ENCODE data around the gene PABPC1L. TPM values are rescaled to one million over a fixed set of nuclear protein-coding genes. Genes with fewer than 3 reads are reported as not detected.

The PABPC1L gene
- total and polyA plus RNA-seq, 3 experiments from 2014 or later: 1.3 to 61.4 (median 61.1) TPM

- Mint-ChIP-seq H3K4me1 (peaks cover 34 to 50% (median 39%) of the 10 kb centered on the region in 3 donors), H3K4me3 (no peak overlapping the region), H3K27me3 (no peaks in the 10 kb centered on the region), H3K36me3 (peaks cover 8 to 89% (median 19%) of the 10 kb centered on the region in 3 donors), H3K9me3 (no peaks in the 10 kb centered on the region), H3K27ac (peak overlapping the region in 1 of 8 donors; percentile 2)
- Histone ChIP-seq H3K9me3 (ENCODE audit: low read length) (no peaks in the 10 kb centered on the region), H3K36me3 (ENCODE audit: insufficient read depth, low read length) (peaks cover 57% of the 10 kb centered on the region), H3K4me1 (ENCODE audit: insufficient read depth, low read length) (peaks cover 20% of the 10 kb centered on the region), H3K27me3 (ENCODE audit: insufficient read depth, low read length, poor library complexity, severe bottlenecking) (no peaks in the 10 kb centered on the region), H3K4me3 (ENCODE audit: low read length) (no peak overlapping the region), H3K27ac (ENCODE audit: low read depth, low read length) (no peak overlapping the region)
- CTCF ChIA-PET: no interaction called here
- POLR2A ChIA-PET: no interaction called here
- DNase-seq: no peak
These were observed 5.5 kb upstream of the PABPC1L start for GRCh38 chr20:44904377-44904776.

GRCh38 chr20:44908987-44909871, 631 bp upstream of the PABPC1L start:
- H3K4me3 Mint-ChIP-seq: peak overlapping the region; percentile 77 to 92 (median 86)
- no peak for DNase-seq
- H3K27ac Mint-ChIP-seq: peak overlapping the region; percentile 34 to 82 (median 59)
- Histone ChIP-seq H3K4me3 (ENCODE audit: low read length) (peak overlapping the region; percentile 70), H3K4me1 (ENCODE audit: insufficient read depth, low read length) (peaks cover 15% of the 10 kb centered on the region), H3K27ac (ENCODE audit: low read depth, low read length) (no peak overlapping the region), H3K36me3 (ENCODE audit: insufficient read depth, low read length) (peaks cover 29% of the 10 kb centered on the region), H3K27me3 (ENCODE audit: insufficient read depth, low read length, poor library complexity, severe bottlenecking) (no peaks in the 10 kb centered on the region), H3K9me3 (ENCODE audit: low read length) (no peaks in the 10 kb centered on the region)
- no peaks in the 10 kb centered on the region for H3K27me3 Mint-ChIP-seq
- H3K36me3 Mint-ChIP-seq: peaks cover 3 to 56% (median 8%) of the 10 kb centered on the region in 3 donors
- POLR2A ChIA-PET: interaction anchor here (1.2 to 1.7 kb wide), 2 partner anchors 17 to 24 kb away, joined by 5 to 8 read pairs; partner anchors contain the start of gene YWHAB
- peaks cover 11 to 34% (median 16%) of the 10 kb centered on the region in 3 donors for H3K4me1 Mint-ChIP-seq
- no peaks in the 10 kb centered on the region for H3K9me3 Mint-ChIP-seq
- CTCF ChIA-PET: interaction anchor here (0.6 to 1.2 kb wide), 3 partner anchors 13 to 46 kb away, joined by 3 to 5 read pairs (median 5); no protein-coding TSS in a partner anchor

- peaks cover 0 to 48% (median 4%) of the 10 kb centered on the region in 3 donors for H3K36me3 Mint-ChIP-seq
- peak overlapping the region; percentile 83 to 92 (median 86) for H3K4me3 Mint-ChIP-seq
- peaks cover 0 to 1% of the 10 kb centered on the region in 2 donors for H3K27me3 Mint-ChIP-seq
- Histone ChIP-seq H3K27ac (ENCODE audit: low read depth, low read length) (peak overlapping the region; percentile 56), H3K9me3 (ENCODE audit: low read length) (no peaks in the 10 kb centered on the region), H3K4me3 (ENCODE audit: low read length) (peak overlapping the region; percentile 70), H3K4me1 (ENCODE audit: insufficient read depth, low read length) (peaks cover 19% of the 10 kb centered on the region), H3K27me3 (ENCODE audit: insufficient read depth, low read length, poor library complexity, severe bottlenecking) (no peaks in the 10 kb centered on the region), H3K36me3 (ENCODE audit: insufficient read depth, low read length) (peaks cover 16% of the 10 kb centered on the region)
- ChIA-PET POLR2A (no interaction called here), CTCF (interaction anchor here (0.8 kb wide), 1 partner anchor 86 kb away, joined by 3 read pairs; no protein-coding TSS in a partner anchor)
- no peaks in the 10 kb centered on the region for H3K9me3 Mint-ChIP-seq
- no peak for DNase-seq
- H3K4me1 Mint-ChIP-seq: peaks cover 20 to 41% (median 22%) of the 10 kb centered on the region in 3 donors
- H3K27ac Mint-ChIP-seq: peak overlapping the region in 3 of 8 donors; percentile 10 to 46 (median 27)
These were observed 916 bp downstream of the PABPC1L start for GRCh38 chr20:44910690-44911262.

GRCh38 chr20:44911264-44911921, 1.5 kb downstream of the PABPC1L start:
- peak overlapping the region; percentile 19 to 67 (median 47) for H3K4me3 Mint-ChIP-seq
- H3K36me3 ChIP-seq (ENCODE audit: insufficient read depth, low read length): peaks cover 10% of the 10 kb centered on the region
- H3K4me1 ChIP-seq (ENCODE audit: insufficient read depth, low read length): peaks cover 19% of the 10 kb centered on the region
- DNase-seq: peak in 3 of 5 donors; percentile 14 to 59 (median 34)
- H3K27me3 Mint-ChIP-seq: peaks cover 0 to 1% of the 10 kb centered on the region in 2 donors
- peak overlapping the region in 3 of 8 donors; percentile 24 to 73 (median 48) for H3K27ac Mint-ChIP-seq
- CTCF ChIA-PET: interaction anchor here (0.8 kb wide), 1 partner anchor 86 kb away, joined by 3 read pairs; no protein-coding TSS in a partner anchor
- peaks cover 20 to 41% (median 22%) of the 10 kb centered on the region in 3 donors for H3K4me1 Mint-ChIP-seq
- no peaks in the 10 kb centered on the region for H3K9me3 ChIP-seq (ENCODE audit: low read length)
- H3K36me3 Mint-ChIP-seq: peaks cover 0 to 43% (median 4%) of the 10 kb centered on the region in 3 donors
- H3K9me3 Mint-ChIP-seq: no peaks in the 10 kb centered on the region
- no peak overlapping the region for H3K4me3 ChIP-seq (ENCODE audit: low read length)
- H3K27me3 ChIP-seq (ENCODE audit: insufficient read depth, low read length, poor library complexity, severe bottlenecking): no peaks in the 10 kb centered on the region
- POLR2A ChIA-PET: no interaction called here
- H3K27ac ChIP-seq (ENCODE audit: low read depth, low read length): no peak overlapping the region

- Histone ChIP-seq H3K4me3 (ENCODE audit: low read length) (no peak overlapping the region), H3K36me3 (ENCODE audit: insufficient read depth, low read length) (peaks cover 3% of the 10 kb centered on the region), H3K27ac (ENCODE audit: low read depth, low read length) (no peak overlapping the region), H3K27me3 (ENCODE audit: insufficient read depth, low read length, poor library complexity, severe bottlenecking) (no peaks in the 10 kb centered on the region), H3K9me3 (ENCODE audit: low read length) (no peaks in the 10 kb centered on the region), H3K4me1 (ENCODE audit: insufficient read depth, low read length) (peaks cover 19% of the 10 kb centered on the region)
- Mint-ChIP-seq H3K36me3 (peaks cover 0 to 42% (median 4%) of the 10 kb centered on the region in 3 donors), H3K4me3 (peak overlapping the region in 5 of 7 donors; percentile 19 to 63 (median 36)), H3K9me3 (no peaks in the 10 kb centered on the region), H3K27me3 (peaks cover 0 to 1% of the 10 kb centered on the region in 2 donors), H3K4me1 (peaks cover 20 to 41% (median 22%) of the 10 kb centered on the region in 3 donors), H3K27ac (peak overlapping the region in 2 of 8 donors; percentile 29 to 36)
- ChIA-PET POLR2A (no interaction called here), CTCF (no interaction called here)
- no peak for DNase-seq
These were observed 2.3 kb downstream of the PABPC1L start for GRCh38 chr20:44912189-44912588.

GRCh38 chr20:44914924-44915323, 5.1 kb downstream of the PABPC1L start:
- ChIA-PET POLR2A (no interaction called here), CTCF (interaction anchor here (1.4 kb wide), 1 partner anchor 13 kb away, joined by 3 read pairs; no protein-coding TSS in a partner anchor)
- H3K9me3 ChIP-seq (ENCODE audit: low read length): no peaks in the 10 kb centered on the region
- H3K27ac Mint-ChIP-seq: peak overlapping the region in 2 of 8 donors; percentile 1 to 83
- peaks cover 11% of the 10 kb centered on the region for H3K4me1 ChIP-seq (ENCODE audit: insufficient read depth, low read length)
- H3K4me3 Mint-ChIP-seq: no peak overlapping the region
- H3K27me3 Mint-ChIP-seq: peaks cover 0 to 1% of the 10 kb centered on the region in 2 donors
- no peak overlapping the region for H3K4me3 ChIP-seq (ENCODE audit: low read length)
- DNase-seq: no peak
- H3K9me3 Mint-ChIP-seq: no peaks in the 10 kb centered on the region
- H3K27ac ChIP-seq (ENCODE audit: low read depth, low read length): no peak overlapping the region
- peaks cover 0 to 37% (median 5%) of the 10 kb centered on the region in 3 donors for H3K36me3 Mint-ChIP-seq
- peaks cover 9 to 28% (median 10%) of the 10 kb centered on the region in 3 donors for H3K4me1 Mint-ChIP-seq
- H3K27me3 ChIP-seq (ENCODE audit: insufficient read depth, low read length, poor library complexity, severe bottlenecking): no peaks in the 10 kb centered on the region
- H3K36me3 ChIP-seq (ENCODE audit: insufficient read depth, low read length): no peaks in the 10 kb centered on the region

GRCh38 chr20:44916586-44916985, 6.7 kb downstream of the PABPC1L start:
- no peak for DNase-seq
- Mint-ChIP-seq H3K9me3 (no peaks in the 10 kb centered on the region), H3K4me1 (peaks cover 8 to 15% (median 9%) of the 10 kb centered on the region in 3 donors), H3K36me3 (peaks cover 0 to 39% (median 5%) of the 10 kb centered on the region in 3 donors), H3K27me3 (peaks cover 0 to 1% of the 10 kb centered on the region in 2 donors), H3K4me3 (no peak overlapping the region), H3K27ac (no peak overlapping the region)
- H3K27me3 ChIP-seq (ENCODE audit: insufficient read depth, low read length, poor library complexity, severe bottlenecking): no peaks in the 10 kb centered on the region
- no peaks in the 10 kb centered on the region for H3K36me3 ChIP-seq (ENCODE audit: insufficient read depth, low read length)
- no peak overlapping the region for H3K27ac ChIP-seq (ENCODE audit: low read depth, low read length)
- ChIA-PET POLR2A (no interaction called here), CTCF (no interaction called here)
- no peak overlapping the region for H3K4me3 ChIP-seq (ENCODE audit: low read length)
- H3K4me1 ChIP-seq (ENCODE audit: insufficient read depth, low read length): peaks cover 4% of the 10 kb centered on the region
- H3K9me3 ChIP-seq (ENCODE audit: low read length): no peaks in the 10 kb centered on the region
